IMR-90 (cell line): ENCODE data around the gene EMSY. TPM values are rescaled to one million over a fixed set of nuclear protein-coding genes. Genes with fewer than 3 reads are reported as not detected.

Experiments
- ATAC-seq: fragments of 200-7000 bp; cut with Tn5 transposase; 2 replicates; pipeline ENCODE4 v1.9.1; 2020; ENCODE audit warnings: low read depth, mild to moderate bottlenecking, moderate library complexity
- BruUV-seq: library from RNA; stranded (reverse); fragments of 400-500 nt; replicated peaks from 2 replicates; lab custom pipeline; 2021; lab: Mats Ljungman, UMichigan
- CTCF ChIA-PET: fragments of 300-600 bp; formaldehyde crosslinking; extraction: SDS; loops from one replicate; lab custom pipeline; 2021; ENCODE audit warnings: antibody characterized with exemption; lab: Yijun Ruan, JAX
- POLR2A ChIA-PET: fragments of 300-600 bp; sonication (Branson Sonifier 250); formaldehyde crosslinking; loops from one replicate; lab custom pipeline; 2022; ENCODE audit warnings: antibody characterized with exemption; ENCODE audit not compliant: unreplicated experiment; lab: Charles Lee
- DNase-seq: peaks from one replicate; pipeline ENCODE4 v3.0.0; 2013
- H2AFZ ChIP-seq: replicated peaks from 2 replicates; pipeline ENCODE3; 2013; ENCODE audit warnings: low read length, mild to moderate bottlenecking; ENCODE audit not compliant: poor library complexity
- H2AK5ac ChIP-seq: 2 replicates; pipeline ENCODE4 v1.6.1; 2013; ENCODE audit warnings: low read depth, low read length, inconsistent platforms
- H2AK9ac ChIP-seq: replicated peaks from 2 replicates; pipeline ENCODE3; 2013; ENCODE audit warnings: mild to moderate bottlenecking, low read depth, low read length, moderate library complexity; ENCODE audit not compliant: poor library complexity
- H2BK120ac ChIP-seq: 2 replicates; pipeline ENCODE4 v1.6.1; 2013; ENCODE audit warnings: low read depth, low read length, inconsistent platforms
- H2BK15ac ChIP-seq: 3 replicates; pipeline ENCODE4 v1.6.1; 2013; ENCODE audit warnings: low read depth, low read length, inconsistent platforms
- H2BK20ac ChIP-seq: 2 replicates; pipeline ENCODE4 v1.6.1; 2013; ENCODE audit warnings: low read depth, mild to moderate bottlenecking, inconsistent platforms, low read length, moderate library complexity
- H2BK5ac ChIP-seq: 2 replicates; pipeline ENCODE4 v1.6.1; 2013; ENCODE audit warnings: mild to moderate bottlenecking, low read depth, low read length, inconsistent platforms; ENCODE audit not compliant: poor library complexity, severe bottlenecking
- H3K14ac ChIP-seq: replicated peaks from 2 replicates; pipeline ENCODE4 v1.6.1; 2013; ENCODE audit warnings: low read depth, low read length, inconsistent platforms
- H3K18ac ChIP-seq: 2 replicates; pipeline ENCODE4 v1.6.1; 2013; ENCODE audit warnings: low read depth, low read length, control low read depth
- H3K23ac ChIP-seq: 2 replicates; pipeline ENCODE4 v1.6.1; 2013; ENCODE audit warnings: low read depth, low read length, inconsistent platforms
- H3K27ac ChIP-seq: 2 replicates; pipeline ENCODE4 v1.5.1; 2013; ENCODE audit warnings: mild to moderate bottlenecking, control low read depth, low read length; ENCODE audit not compliant: insufficient read depth
- H3K27me3 ChIP-seq: 2 replicates; pipeline ENCODE4 v1.6.1; 2013; ENCODE audit warnings: low read length; ENCODE audit not compliant: control insufficient read depth, insufficient read depth
- H3K36me3 ChIP-seq: 2 replicates; pipeline ENCODE4 v1.6.1; 2013; ENCODE audit warnings: low read length, mixed read lengths; ENCODE audit not compliant: control insufficient read depth, insufficient read depth
- H3K4ac ChIP-seq: 2 replicates; pipeline ENCODE4 v1.6.1; 2013; ENCODE audit warnings: low read depth, low read length, inconsistent platforms
- H3K4me1 ChIP-seq: 2 replicates; pipeline ENCODE4 v1.6.1; 2013; ENCODE audit warnings: low read length, mixed read lengths; ENCODE audit not compliant: control insufficient read depth, insufficient read depth
- H3K4me2 ChIP-seq: 2 replicates; pipeline ENCODE4 v1.6.1; 2013; ENCODE audit warnings: low read depth, mild to moderate bottlenecking, control low read depth, low read length, moderate library complexity
- H3K4me3 ChIP-seq: 2 replicates; pipeline ENCODE4 v1.5.1; 2013; ENCODE audit warnings: low read depth, mild to moderate bottlenecking, control low read depth, low read length, moderate library complexity; ENCODE audit not compliant: insufficient read depth
- H3K56ac ChIP-seq: 2 replicates; pipeline ENCODE4 v1.6.1; 2013; ENCODE audit warnings: low read length, inconsistent platforms; ENCODE audit not compliant: insufficient read depth; ENCODE audit errors: extremely low read depth
- H3K79me1 ChIP-seq, 2 experiments: 2 replicates each; pipeline ENCODE4 v1.6.1; 2013; ENCODE audit warnings: low read length in 2 of 2, inconsistent platforms in 1 of 2, low read depth in 1 of 2
- H3K9ac ChIP-seq: 2 replicates; pipeline ENCODE4 v1.6.1; 2013; ENCODE audit warnings: low read depth, low read length, control low read depth
- H3K9me1 ChIP-seq: 2 replicates; pipeline ENCODE4 v1.6.1; 2013; ENCODE audit warnings: low read length, inconsistent platforms; ENCODE audit not compliant: insufficient read depth
- H3K9me3 ChIP-seq: 2 replicates; pipeline ENCODE4 v1.6.1; 2013; ENCODE audit warnings: low read length; ENCODE audit not compliant: control insufficient read depth, insufficient read depth
- H4K20me1 ChIP-seq: 2 replicates; pipeline ENCODE4 v1.6.1; 2013; ENCODE audit warnings: low read length, inconsistent platforms; ENCODE audit not compliant: insufficient read depth
- H4K5ac ChIP-seq: 2 replicates; pipeline ENCODE4 v1.6.1; 2013; ENCODE audit warnings: mild to moderate bottlenecking, low read depth, low read length, control low read depth
- H4K8ac ChIP-seq, 2 experiments: 2 replicates each; pipeline ENCODE4 v1.6.1; 2013; ENCODE audit warnings: low read depth in 2 of 2, low read length in 2 of 2, control low read depth in 1 of 2, inconsistent platforms in 1 of 2
- H4K91ac ChIP-seq: 2 replicates; pipeline ENCODE4 v1.6.1; 2013; ENCODE audit warnings: low read depth, low read length, inconsistent platforms; ENCODE audit not compliant: insufficient read depth
- CHD1 ChIP-seq: IDR thresholded peaks from 2 replicates; pipeline ENCODE4 v1.6.1; 2012; ENCODE audit warnings: low read depth, low read length, improper control_type of control experiment
- CTCF ChIP-seq: conservative IDR thresholded peaks from 2 replicates; pipeline ENCODE4 v1.5.1; 2012; ENCODE audit warnings: mild to moderate bottlenecking, low read depth, low read length, improper control_type of control experiment
- FOS ChIP-seq: fragments of 150-350 bp; IDR thresholded peaks from 2 replicates; pipeline ENCODE4 v1.6.1; 2016; ENCODE audit warnings: low read depth, low read length
- MAFK ChIP-seq: IDR thresholded peaks from 2 replicates; pipeline ENCODE4 v1.6.1; 2012; ENCODE audit warnings: low read depth, low read length, improper control_type of control experiment
- MAZ ChIP-seq: IDR thresholded peaks from 2 replicates; pipeline ENCODE4 v1.6.1; 2012; ENCODE audit warnings: low read depth, mild to moderate bottlenecking, low read length, improper control_type of control experiment, moderate library complexity, borderline replicate concordance
- MXI1 ChIP-seq: IDR thresholded peaks from 2 replicates; pipeline ENCODE4 v1.6.1; 2012; ENCODE audit warnings: low read depth, mild to moderate bottlenecking, low read length, moderate library complexity, borderline replicate concordance
- NFE2L2 ChIP-seq: fragments of 150-350 bp; IDR thresholded peaks from 2 replicates; pipeline ENCODE4 v1.6.1; 2016; ENCODE audit warnings: low read depth, mild to moderate bottlenecking, low read length
- POLR2A ChIP-seq: IDR thresholded peaks from 2 replicates; pipeline ENCODE4 v1.6.1; 2012; ENCODE audit warnings: mild to moderate bottlenecking, low read depth, low read length
- RCOR1 ChIP-seq: IDR thresholded peaks from 2 replicates; pipeline ENCODE4 v1.6.1; 2012; ENCODE audit warnings: mild to moderate bottlenecking, low read length, improper control_type of control experiment; ENCODE audit not compliant: insufficient replicate concordance
- RFX5 ChIP-seq: IDR thresholded peaks from 2 replicates; pipeline ENCODE4 v1.8.0; 2012; ENCODE audit warnings: low read depth, mild to moderate bottlenecking, low read length, moderate library complexity
- SMC3 ChIP-seq: fragments of 150-350 bp; IDR thresholded peaks from 2 replicates; pipeline ENCODE4 v1.6.1; 2016; ENCODE audit warnings: low read depth, mild to moderate bottlenecking, antibody characterized with exemption, low read length, moderate library complexity
- WGBS, 2 experiments: methylation state at CpG; one replicate each; pipeline versions ENCODE4 v1.1.5 to v1.1.7; 2013; ENCODE audit warnings: missing lambda C conversion rate in 2 of 2; ENCODE audit not compliant: insufficient read length in 1 of 2; ENCODE audit errors: extremely low coverage in 2 of 2; 5-methylcytosine and 5-hydroxymethylcytosine counted together
- dilution Hi-C: fragments of 300-500 bp; cut with HindIII; formaldehyde crosslinking; loops from one replicate; pipeline ENCODE4 v1.14.3; 2018; ENCODE audit warnings: low sequenced_read_pairs; ENCODE audit not compliant: unreplicated experiment
- in situ Hi-C: fragments of 300-500 bp; cut with MboI; formaldehyde crosslinking; loops from 3 replicates; pipeline ENCODE4 v1.14.3; 2019; ENCODE audit warnings: low sequenced_read_pairs, inconsistent platforms, mixed read lengths
- intact Hi-C: fragments of 100-400 bp; cut with micrococcal nuclease; formaldehyde crosslinking; loops from 2 replicates; pipeline ENCODE4 v1.10.0; 2022
- polyA plus RNA-seq, 3 experiments: library from polyadenylated mRNA; depleted of rRNA; stranded (reverse); fragments of >200 nt; gene quantifications; 2 replicates each; pipeline ENCODE4 v1.2.3, GENCODE V29; 2012; ENCODE audit warnings: low replicate concordance in 1 of 3
- total RNA-seq: library from RNA; depleted of rRNA; stranded (reverse); fragments of >200 nt; gene quantifications from 2 replicates; pipeline ENCODE4 v1.2.3, GENCODE V29; 2012
- TF ChIP-seq, protein P1 (sequence below): fragments of 150-350 bp; IDR thresholded peaks from 2 replicates; pipeline ENCODE4 v1.6.1; 2016; ENCODE audit warnings: low read depth, mild to moderate bottlenecking, low read length, moderate library complexity, borderline replicate concordance
- TF ChIP-seq, protein P2 (sequence below): fragments of 150-350 bp; IDR thresholded peaks from 2 replicates; pipeline ENCODE4 v1.6.1; 2017; ENCODE audit warnings: mild to moderate bottlenecking, antibody characterized with exemption, low read length, low read depth

EMSY gene
- total and polyA plus RNA-seq, 2 of the 4 experiments (the other 2 are of a cell fraction), result 14.1 to 22.0 TPM

DNA sequence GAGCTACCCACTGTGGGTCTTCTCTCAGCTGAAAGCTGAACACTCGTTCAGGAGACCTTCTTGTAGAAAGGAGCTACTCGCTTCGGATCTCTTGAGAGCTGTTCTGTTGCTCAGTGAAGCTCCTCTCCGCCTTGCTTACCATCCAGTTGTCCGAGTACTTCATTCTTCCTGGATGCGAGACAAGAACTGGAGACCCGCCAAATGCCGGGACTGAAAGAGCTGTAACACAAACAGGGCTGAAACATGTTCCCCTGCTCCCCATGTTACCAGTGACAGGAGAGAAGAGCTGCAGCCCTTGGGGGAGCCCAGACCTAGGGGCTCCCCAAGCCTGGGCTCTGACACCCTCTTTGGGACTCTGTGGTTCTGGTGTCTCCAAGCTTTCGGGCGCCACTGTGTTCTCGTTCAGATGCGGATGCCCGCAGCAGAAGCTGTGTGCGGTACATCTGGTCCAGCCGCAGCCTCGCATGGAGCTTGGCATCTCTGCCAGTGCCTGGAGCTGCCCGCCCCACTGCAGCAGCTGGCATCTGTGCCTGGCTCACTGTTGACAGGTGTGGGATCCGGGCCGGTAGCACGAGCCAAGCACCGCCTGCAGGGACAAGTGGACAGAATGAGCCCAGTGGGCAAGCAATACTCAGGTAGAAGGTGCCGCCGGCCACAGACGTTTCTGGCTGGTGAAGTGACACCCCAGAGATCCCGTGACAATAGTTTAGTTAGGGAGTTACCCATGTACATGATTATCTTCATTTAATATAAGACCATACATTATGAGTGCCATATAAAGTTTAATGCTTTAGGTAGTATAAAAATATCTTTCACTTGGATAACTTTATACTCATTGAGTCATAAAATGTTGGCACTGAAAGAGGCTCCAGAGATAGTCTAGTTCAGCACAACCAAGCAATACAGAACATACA, 49.1 kb downstream of the EMSY start (continued):
- no peak for TF ChIP-seq RCOR1

GRCh38 chr11:76495019-76495418, 50.2 kb downstream of the EMSY start:
- no peak overlapping the region for H3K56ac ChIP-seq
- no peaks in the 10 kb centered on the region for H3K9me3 ChIP-seq
- peaks cover 13% of the 10 kb centered on the region for H3K36me3 ChIP-seq
- no TSS peak for BruUV-seq
- no CpG with 5 or more reads among the region's 3 CpGs for WGBS, 2 experiments
- H3K4me1 ChIP-seq, result no peaks in the 10 kb centered on the region
- no peak overlapping the region for H2AK9ac ChIP-seq
- POLR2A ChIA-PET, result no interaction called here
- H4K5ac ChIP-seq, result no peak overlapping the region
- no peaks in the 10 kb centered on the region for H3K27me3 ChIP-seq
- no peak overlapping the region for H2BK15ac ChIP-seq
- in situ Hi-C loops (no loop called here), dilution Hi-C loops (no loop called here), intact Hi-C loops (no loop called here)
- H2BK120ac ChIP-seq, result no peak overlapping the region
- CTCF ChIA-PET, result no interaction called here
- ATAC-seq, result no peak
- no peak overlapping the region for H3K18ac ChIP-seq
- peaks cover 4 to 27% of the 10 kb centered on the region in 2 experiments; a peak in 3 of 4 replicates for H3K79me1 ChIP-seq
- H3K23ac ChIP-seq, result no peak overlapping the region
- no peak overlapping the region for H2AFZ ChIP-seq
- no peak overlapping the region for H3K4ac ChIP-seq
- no peak overlapping the region for H3K27ac ChIP-seq
- H4K91ac ChIP-seq, result no peak overlapping the region
- H3K9ac ChIP-seq, result no peak overlapping the region
- no peak for DNase-seq
- H3K4me3 ChIP-seq, result no peak overlapping the region
- no peaks in the 10 kb centered on the region for H4K20me1 ChIP-seq
- no peak overlapping the region for H2AK5ac ChIP-seq
- no peak overlapping the region for H2BK20ac ChIP-seq
- H3K9me1 ChIP-seq, result peaks cover 7% of the 10 kb centered on the region
- no peak overlapping the region for H2BK5ac ChIP-seq
- no peak overlapping the region for H4K8ac ChIP-seq
- no peak overlapping the region for H3K14ac ChIP-seq
- no peak overlapping the region for H3K4me2 ChIP-seq
- TF ChIP-seq, protein P1, sequence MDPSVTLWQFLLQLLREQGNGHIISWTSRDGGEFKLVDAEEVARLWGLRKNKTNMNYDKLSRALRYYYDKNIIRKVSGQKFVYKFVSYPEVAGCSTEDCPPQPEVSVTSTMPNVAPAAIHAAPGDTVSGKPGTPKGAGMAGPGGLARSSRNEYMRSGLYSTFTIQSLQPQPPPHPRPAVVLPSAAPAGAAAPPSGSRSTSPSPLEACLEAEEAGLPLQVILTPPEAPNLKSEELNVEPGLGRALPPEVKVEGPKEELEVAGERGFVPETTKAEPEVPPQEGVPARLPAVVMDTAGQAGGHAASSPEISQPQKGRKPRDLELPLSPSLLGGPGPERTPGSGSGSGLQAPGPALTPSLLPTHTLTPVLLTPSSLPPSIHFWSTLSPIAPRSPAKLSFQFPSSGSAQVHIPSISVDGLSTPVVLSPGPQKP, result no peak
- TF ChIP-seq CHD1 (no peak), NFE2L2 (no peak), RFX5 (no peak), CTCF (no peak), SMC3 (no peak), FOS (no peak), MAFK (no peak), MXI1 (no peak), POLR2A (no peak), MAZ (no peak)
- TF ChIP-seq, protein P2, sequence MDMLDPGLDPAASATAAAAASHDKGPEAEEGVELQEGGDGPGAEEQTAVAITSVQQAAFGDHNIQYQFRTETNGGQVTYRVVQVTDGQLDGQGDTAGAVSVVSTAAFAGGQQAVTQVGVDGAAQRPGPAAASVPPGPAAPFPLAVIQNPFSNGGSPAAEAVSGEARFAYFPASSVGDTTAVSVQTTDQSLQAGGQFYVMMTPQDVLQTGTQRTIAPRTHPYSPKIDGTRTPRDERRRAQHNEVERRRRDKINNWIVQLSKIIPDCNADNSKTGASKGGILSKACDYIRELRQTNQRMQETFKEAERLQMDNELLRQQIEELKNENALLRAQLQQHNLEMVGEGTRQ, result no peak
